ENCODE data around the gene SIL1.

The SIL1 gene

DNA sequence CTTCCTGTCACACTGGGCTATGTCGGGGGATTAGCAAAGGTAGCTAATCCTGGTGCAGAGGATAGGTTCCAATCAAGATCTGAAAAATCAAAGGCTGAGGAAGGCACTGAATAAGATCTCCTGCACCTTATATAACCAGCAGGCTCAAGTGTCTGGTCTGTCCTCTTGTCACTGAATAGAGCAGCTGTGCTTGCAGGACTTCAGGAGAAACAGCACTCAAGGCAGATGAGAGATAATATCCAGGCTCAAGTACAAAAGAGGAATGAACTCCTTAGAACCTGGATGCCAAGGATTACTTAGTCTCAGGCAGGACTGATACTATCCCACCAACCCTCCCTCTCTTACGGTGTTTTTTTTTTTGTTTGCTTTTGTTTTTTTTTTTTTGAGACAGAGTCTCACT is 214.2 kb downstream of the SIL1 start:
- TF ChIP-seq, protein P1, sequence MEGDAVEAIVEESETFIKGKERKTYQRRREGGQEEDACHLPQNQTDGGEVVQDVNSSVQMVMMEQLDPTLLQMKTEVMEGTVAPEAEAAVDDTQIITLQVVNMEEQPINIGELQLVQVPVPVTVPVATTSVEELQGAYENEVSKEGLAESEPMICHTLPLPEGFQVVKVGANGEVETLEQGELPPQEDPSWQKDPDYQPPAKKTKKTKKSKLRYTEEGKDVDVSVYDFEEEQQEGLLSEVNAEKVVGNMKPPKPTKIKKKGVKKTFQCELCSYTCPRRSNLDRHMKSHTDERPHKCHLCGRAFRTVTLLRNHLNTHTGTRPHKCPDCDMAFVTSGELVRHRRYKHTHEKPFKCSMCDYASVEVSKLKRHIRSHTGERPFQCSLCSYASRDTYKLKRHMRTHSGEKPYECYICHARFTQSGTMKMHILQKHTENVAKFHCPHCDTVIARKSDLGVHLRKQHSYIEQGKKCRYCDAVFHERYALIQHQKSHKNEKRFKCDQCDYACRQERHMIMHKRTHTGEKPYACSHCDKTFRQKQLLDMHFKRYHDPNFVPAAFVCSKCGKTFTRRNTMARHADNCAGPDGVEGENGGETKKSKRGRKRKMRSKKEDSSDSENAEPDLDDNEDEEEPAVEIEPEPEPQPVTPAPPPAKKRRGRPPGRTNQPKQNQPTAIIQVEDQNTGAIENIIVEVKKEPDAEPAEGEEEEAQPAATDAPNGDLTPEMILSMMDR (IDR thresholded peaks at IDR 0.05) = no peak

DNA sequence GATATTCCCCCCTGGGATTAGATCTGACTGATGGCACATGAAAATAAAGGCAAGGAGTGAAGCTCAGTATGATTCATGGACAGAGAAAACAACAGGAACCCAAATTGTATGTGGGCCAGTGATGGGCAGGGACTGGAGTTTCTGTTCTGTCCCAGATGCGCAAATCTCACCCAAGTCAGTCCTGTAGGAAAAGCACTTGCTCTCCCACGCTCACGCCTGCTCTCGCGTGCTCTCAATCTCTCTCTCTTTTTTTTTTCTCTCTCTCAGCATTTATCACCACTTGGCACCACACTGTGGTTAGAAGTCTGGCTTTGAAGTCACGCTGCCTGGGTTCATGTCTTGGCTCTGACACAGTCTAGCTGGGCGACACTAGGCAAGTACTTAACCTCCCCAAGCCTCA is 216.6 kb downstream of the SIL1 start:
- TF ChIP-seq, protein P1 (IDR thresholded peaks at IDR 0.05) = no peak

DNA sequence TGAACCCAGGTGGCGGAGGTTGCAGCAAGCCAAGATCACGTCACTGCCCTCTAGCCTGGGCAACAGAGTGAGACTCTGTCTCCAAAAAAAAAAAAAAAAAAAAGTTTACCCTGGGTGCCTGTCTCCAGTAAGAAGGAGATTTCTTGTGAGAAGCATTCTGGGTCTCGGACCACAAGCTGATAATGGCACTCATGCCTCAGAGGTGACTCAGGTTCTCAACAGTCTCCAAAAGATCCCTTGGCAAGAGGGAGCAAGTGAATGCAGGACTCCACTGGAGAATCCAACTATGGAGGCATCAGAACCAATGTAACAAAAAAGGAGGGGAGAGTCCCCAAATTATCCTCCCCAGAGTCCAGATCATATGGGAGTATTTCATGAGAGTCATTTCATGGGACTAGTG is 217.0 kb downstream of the SIL1 start:
- TF ChIP-seq, protein P1 (IDR thresholded peaks at IDR 0.05) = no peak

DNA sequence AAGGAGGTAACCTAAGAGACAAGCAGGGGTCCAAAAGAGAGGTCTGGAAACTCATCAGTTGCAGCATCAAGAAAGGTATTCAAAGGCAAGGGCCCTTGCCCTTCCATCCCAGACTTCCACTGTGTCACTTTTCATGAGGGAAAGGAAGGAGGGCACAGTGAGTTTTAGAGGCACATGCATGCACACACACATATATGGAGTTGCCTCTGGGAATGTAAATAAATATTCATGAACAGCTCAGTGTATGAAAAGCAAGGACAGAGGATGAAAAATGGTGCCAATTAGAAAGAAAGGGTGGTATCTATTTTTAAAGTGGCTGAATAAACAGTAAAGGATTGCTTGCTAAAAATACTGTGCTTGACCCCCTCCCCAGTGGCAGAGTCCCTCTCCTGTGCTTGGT is 217.7 kb downstream of the SIL1 start:
- TF ChIP-seq, protein P1 (IDR thresholded peaks at IDR 0.05) = no peak

DNA sequence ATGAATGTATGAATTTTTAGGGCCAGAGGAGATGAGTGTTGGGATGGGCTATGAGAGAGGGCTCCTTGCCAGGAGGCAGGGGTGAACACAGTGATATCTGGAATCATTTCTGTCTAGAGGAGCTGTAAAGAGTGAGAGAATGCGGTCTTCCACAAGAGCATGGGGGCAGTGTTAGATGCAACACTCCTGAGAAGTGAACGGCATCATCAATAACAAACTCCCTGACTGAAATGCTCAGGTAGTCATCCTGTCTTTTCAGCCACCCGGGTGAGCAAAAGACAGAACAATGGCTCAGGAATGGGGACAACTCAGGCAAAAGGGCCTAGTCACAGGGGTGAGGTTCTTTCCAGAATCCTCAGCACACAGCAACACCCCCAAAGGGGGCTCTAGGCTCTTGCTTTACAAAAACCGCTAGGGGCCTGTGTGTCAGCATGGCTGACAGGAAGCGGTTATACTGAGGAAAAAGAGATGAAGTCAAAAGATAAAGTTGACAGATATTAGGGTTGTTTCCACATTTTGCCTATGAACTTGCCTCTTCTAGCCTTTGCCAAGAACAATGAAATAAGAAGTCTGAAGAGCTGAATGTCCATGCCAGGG is 218.4 kb downstream of the SIL1 start:
- TF ChIP-seq, protein P1 (IDR thresholded peaks at IDR 0.05) = no peak

DNA sequence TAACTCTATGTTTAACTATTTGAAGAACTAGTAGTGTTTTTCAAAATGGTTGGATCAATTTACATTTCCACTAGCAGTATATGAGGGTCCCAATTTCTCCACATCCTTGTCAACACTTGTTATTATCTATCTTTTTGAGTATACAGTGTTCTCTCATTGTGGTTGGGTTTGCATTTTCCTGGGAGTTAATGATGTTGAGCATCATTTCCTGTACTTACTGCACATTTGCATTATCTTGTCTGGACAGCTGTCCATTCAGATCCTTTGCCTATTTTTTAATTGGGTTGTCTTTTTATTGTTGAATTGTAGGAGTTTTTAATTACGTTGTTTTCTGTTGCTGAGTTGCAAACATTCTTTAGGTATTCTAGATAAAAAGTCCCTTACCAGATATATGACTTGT is 219.6 kb downstream of the SIL1 start:
- TF ChIP-seq, protein P1 (IDR thresholded peaks at IDR 0.05) = no peak

DNA sequence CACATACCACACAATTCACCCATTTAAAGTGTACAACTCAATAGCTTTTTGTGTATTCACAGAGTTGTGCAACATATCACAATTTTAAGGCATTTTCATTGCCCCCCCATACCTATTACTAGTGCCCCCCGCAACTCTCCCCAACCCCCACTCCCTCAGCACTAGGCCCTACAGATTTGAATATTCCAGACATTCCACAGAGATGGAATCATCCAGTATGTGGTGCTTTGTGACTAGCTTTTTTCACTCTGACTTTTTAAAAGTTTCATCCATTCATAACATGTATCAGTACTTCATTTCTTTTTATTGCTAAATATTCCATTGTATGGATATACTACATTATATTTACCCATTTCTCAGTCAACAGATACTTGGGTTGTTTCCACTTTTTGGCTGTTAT is 220.1 kb downstream of the SIL1 start:
- TF ChIP-seq, protein P1 (IDR thresholded peaks at IDR 0.05) = no peak

Data from LNCAP (cell line).